ENCODE data around the gene HSPE1.
A peak's percentile ranks its signal among the peaks of the same experiment; 100 is the strongest.

The HSPE1 gene

DNA sequence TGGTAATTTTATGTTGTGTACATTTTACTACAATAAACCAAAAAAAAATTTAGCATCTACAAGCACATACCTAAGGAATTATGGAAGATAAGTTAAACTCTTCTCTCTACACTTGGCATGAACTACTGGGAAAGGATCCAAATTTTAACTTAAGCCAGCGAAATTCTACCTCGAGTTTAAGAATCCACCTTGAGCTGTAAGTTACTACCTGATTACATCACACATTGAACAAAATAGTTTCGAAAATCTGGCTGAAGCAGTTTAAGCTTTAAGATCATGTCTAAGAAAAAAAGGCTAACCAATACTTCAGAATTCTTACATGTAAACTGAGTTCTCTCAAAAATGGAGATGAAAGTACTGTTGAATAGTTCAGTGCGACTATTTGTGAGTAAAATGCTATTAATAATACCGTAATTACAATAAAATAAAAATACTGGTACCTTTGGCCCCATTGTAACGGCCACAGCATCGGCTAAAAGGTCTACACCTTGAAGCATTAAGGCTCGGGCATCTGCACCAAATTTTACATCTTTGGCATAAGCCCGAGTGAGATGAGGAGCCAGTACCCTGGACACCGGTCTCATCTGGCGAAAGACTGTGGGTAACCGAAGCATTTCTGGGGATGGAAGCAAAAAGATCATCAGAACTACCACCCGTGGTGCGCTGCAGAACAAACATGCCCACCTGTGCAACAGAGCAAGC is 1.8 kb upstream of the HSPE1 start:
- peak overlapping the region; percentile 95 for H3K27ac ChIP-seq (replicated peaks)

GRCh38 chr2:197498937-197499593 is 1.1 kb upstream of the HSPE1 start:
- Histone ChIP-seq H3K27me3 (ENCODE audit: insufficient read depth, poor library complexity, severe bottlenecking) (no peaks in the 10 kb centered on the region), H3K4me3 (replicated peaks; ENCODE audit: insufficient read depth, low read length) (peak overlapping the region; percentile 81), H3K27ac (replicated peaks) (peak overlapping the region; percentile 95)
- DNase-seq (ENCODE audit: low read depth in 1 of 2, low spot score in 1 of 2), result peak in 1 of 2 experiments; percentile 57
- TF ChIP-seq CTCF (IDR thresholded peaks at IDR 0.05; ENCODE audit: insufficient read depth, low read length) (no peak), POLR2AphosphoS5 (IDR thresholded peaks at IDR 0.05; ENCODE audit: low read depth) (no peak; the same call in none of the 2 replicates), GABPA (IDR thresholded peaks at IDR 0.05; ENCODE audit: low read depth) (no peak), SPI1 (IDR thresholded peaks at IDR 0.05; ENCODE audit: borderline replicate concordance, low read depth) (no peak), REST (IDR thresholded peaks at IDR 0.05; ENCODE audit: insufficient replicate concordance, low read depth) (no peak)

More for the DNA sequence above, 1.8 kb upstream of the HSPE1 start:
- Histone ChIP-seq H3K4me3 (replicated peaks; ENCODE audit: insufficient read depth, low read length) (peak overlapping the region; percentile 81), H3K27me3 (ENCODE audit: insufficient read depth, poor library complexity, severe bottlenecking) (no peaks in the 10 kb centered on the region)
- no peak for DNase-seq (ENCODE audit: low read depth in 1 of 2, low spot score in 1 of 2)
- TF ChIP-seq REST (IDR thresholded peaks at IDR 0.05; ENCODE audit: insufficient replicate concordance, low read depth) (peak; percentile 68), POLR2AphosphoS5 (IDR thresholded peaks at IDR 0.05; ENCODE audit: low read depth) (no peak)

DNA sequence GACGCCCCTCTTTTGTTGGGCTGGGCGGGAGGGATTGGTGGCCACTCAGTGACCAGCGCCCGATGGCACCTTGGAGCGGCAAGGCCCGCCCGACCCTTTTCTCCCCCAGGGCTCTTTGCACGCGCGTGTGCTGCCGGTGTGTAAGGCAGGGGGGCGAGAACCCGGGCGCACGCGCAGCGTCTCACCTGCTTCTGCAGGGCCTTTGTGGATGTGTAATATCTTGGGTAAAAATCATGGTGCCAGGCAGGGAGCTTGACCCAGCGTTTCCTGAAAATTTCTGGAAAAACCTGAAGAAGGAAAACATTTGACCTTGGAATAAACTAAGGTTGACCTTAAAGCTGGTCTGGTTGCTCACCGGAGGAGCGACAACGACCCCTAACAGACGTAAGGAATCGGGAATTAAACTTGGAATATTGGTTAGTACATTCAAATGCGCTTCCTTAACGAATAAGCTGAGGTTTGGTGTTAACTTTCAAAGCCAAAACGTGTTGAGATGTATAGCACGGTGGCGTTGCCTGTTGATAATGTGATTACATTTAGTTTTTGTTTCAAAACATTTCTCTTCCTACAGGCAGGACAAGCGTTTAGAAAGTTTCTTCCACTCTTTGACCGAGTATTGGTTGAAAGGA is 438 bp downstream of the HSPE1 start:
- Histone ChIP-seq H3K27me3 (ENCODE audit: insufficient read depth, poor library complexity, severe bottlenecking) (no peaks in the 10 kb centered on the region), H3K27ac (replicated peaks) (peak overlapping the region; percentile 95), H3K4me3 (replicated peaks; ENCODE audit: insufficient read depth, low read length) (peak overlapping the region; percentile 81)
- DNase-seq (ENCODE audit: low read depth in 1 of 2, low spot score in 1 of 2), result no peak
- TF ChIP-seq SPI1 (IDR thresholded peaks at IDR 0.05; ENCODE audit: borderline replicate concordance, low read depth) (no peak), POLR2AphosphoS5 (IDR thresholded peaks at IDR 0.05; ENCODE audit: low read depth) (no peak), REST (IDR thresholded peaks at IDR 0.05; ENCODE audit: insufficient replicate concordance, low read depth) (no peak), GABPA (IDR thresholded peaks at IDR 0.05; ENCODE audit: low read depth) (no peak), CTCF (IDR thresholded peaks at IDR 0.05; ENCODE audit: insufficient read depth, low read length) (no peak)
